GM12892 (cell line): ENCODE results near the gene OLFM1.

Experiments used
- DNase-seq: peaks from one replicate; pipeline ENCODE4 v3.0.0; 2011; ENCODE audit not compliant: insufficient read length
- FAIRE-seq: peaks from 2 replicates; lab custom pipeline; 2011; peaks lifted over from hg19 to GRCh38; lab: Jason Lieb, UNC
- POLR2A ChIP-seq: IDR thresholded peaks from 2 replicates; pipeline ENCODE4 v1.6.1; 2011; ENCODE audit warnings: low read depth, low read length, control low read depth
- POLR2AphosphoS5 ChIP-seq: IDR thresholded peaks from 2 replicates; pipeline ENCODE4 v1.6.1; 2011; ENCODE audit warnings: low read depth, low read length, control low read depth
- TAF1 ChIP-seq: IDR thresholded peaks from 2 replicates; pipeline ENCODE4 v1.6.1; 2011; ENCODE audit warnings: low read depth, mild to moderate bottlenecking, control low read depth, low read length, borderline replicate concordance

OLFM1 gene

DNA sequence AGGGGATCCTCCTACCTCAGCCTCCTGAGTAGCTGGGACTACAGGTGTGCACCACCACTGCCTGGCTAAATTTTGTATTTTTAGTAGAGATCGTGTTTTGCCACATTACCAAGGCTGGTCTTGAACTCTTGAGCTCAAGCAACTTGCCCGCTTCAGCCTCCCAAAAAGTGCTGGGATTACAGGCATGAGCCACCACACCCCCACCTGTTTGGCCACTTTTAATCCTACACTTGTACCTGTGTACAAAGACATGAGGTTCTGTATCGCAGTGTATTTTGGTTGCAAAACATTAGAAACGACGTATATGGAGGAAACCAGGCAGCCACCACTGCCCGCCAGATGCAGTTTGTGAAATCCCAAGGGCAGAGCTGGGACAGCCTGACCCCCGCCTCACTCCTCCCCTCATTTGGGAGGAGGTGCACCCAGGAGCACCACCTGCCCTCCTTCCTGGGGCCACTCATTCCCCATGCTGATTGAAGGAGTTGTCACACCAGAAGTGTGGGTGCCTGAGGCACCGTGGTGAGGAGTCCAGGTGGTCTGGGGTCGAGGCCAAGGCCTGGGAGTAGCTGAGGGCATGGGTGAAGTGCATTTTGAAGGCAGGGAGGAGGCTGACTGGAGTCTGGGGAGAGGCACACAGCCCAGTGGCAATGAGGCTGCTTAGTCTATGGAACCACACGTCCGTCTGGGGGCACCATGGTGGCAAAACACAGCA lies 39.3 kb upstream of the OLFM1 start:
- no peak for DNase-seq
- TF ChIP-seq POLR2A (no peak), TAF1 (no peak), POLR2AphosphoS5 (no peak)
- no peak for FAIRE-seq

DNA sequence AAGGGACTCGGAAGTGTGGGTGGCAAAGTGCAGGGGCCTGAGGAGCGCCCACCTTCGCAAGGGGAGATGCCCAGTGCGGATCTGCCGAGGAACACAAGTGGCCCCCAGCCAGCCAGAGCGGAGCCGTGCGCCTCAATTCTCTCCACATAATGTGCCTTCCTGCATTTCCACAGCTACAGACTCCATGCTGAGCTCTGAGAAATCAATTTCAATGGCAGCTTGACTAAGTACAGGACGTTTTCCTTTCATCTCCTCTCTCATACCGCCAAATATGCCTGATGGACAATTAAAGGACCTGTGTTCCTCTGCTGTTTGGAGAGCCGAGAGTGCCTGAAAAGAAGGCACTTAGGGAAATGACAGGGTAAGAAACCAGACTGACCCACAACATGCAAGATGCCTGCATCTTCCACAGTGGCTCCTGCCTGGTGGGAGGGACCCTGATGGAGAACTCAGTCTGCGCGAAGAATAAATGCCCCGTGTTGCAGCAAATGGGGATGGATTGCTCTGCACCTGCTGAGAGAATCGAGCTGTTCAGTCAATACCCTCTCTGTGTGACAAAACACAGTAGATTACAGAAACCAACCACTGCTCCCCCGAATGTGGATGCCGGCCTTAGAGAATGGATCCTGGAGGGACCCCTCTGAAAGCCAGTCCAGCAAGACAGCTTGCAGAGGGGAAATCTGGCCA lies 38.6 kb upstream of the OLFM1 start:
- DNase-seq (no peak), FAIRE-seq (no peak)

DNA sequence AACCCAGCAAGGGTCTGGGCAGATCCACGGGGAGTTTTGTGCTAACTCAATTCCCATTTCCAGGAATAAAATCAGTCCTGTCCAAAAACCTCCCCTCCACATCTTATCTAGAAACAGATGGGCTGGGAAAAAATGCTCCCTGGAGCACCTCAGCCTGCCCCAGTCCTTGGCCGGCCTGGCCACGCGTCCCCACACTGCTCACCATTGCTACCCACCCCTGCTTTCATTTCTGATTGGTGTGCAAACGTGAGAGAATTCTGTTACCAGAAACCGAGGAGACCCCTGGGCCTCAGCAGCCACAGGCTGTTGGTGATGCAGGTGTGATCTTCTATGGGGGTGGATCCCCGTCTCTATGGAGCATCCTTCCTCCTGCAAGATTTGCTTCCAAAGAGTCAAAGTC lies 38.0 kb upstream of the OLFM1 start:
- DNase-seq = no peak
- TF ChIP-seq TAF1 = no peak
- no peak for TF ChIP-seq POLR2AphosphoS5
- TF ChIP-seq POLR2A = no peak
- no peak for FAIRE-seq

More for the DNA sequence above, 38.6 kb upstream of the OLFM1 start:
- TF ChIP-seq POLR2AphosphoS5 = no peak
- no peak for TF ChIP-seq POLR2A
- TF ChIP-seq TAF1 = no peak

DNA sequence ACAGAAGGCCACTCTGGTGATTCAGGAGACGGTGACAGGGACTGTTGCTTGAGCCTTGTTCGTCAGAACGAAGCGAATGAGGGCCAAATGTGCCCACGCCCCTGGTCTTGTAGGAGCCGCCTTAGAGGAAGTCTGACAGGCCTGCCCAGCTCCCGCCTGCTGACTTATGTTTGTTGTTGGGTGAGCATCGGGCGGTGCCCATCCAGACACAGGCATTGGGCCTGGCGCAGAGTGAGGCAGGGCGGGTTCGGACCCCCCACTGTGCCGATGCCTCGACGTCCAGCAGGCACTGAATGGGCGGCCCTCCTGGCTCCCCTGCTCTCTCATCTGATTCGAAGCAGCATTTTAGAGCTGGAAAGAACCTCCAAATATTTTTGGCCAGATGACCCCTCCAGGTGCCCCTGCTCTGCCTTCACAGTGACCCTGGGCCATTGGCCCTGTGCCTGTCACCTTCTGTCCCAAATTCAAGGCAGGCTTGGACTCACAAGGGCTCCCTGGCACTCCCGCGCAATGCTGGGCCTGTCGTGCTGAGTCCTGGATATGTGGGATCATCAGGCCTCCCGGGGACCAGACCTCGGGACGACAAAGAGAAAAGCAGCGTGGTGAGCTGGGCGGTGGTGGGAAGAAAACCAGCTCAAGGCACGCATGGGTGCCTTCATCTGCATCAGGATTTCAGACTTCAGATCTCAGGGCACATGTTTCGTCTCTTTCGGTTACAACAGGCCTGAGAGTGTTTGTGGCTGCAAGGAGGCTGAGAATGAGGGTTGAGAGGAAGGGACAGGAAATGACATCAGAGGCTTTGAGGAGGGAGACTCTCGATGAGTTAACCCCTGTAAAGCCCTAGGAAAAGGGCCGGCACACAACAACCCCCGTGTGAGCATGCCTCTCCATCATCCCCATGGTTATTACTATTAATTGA lies 37.1 kb upstream of the OLFM1 start:
- FAIRE-seq (no peak), DNase-seq (no peak)
- TF ChIP-seq POLR2AphosphoS5 (no peak), POLR2A (no peak), TAF1 (no peak)

DNA sequence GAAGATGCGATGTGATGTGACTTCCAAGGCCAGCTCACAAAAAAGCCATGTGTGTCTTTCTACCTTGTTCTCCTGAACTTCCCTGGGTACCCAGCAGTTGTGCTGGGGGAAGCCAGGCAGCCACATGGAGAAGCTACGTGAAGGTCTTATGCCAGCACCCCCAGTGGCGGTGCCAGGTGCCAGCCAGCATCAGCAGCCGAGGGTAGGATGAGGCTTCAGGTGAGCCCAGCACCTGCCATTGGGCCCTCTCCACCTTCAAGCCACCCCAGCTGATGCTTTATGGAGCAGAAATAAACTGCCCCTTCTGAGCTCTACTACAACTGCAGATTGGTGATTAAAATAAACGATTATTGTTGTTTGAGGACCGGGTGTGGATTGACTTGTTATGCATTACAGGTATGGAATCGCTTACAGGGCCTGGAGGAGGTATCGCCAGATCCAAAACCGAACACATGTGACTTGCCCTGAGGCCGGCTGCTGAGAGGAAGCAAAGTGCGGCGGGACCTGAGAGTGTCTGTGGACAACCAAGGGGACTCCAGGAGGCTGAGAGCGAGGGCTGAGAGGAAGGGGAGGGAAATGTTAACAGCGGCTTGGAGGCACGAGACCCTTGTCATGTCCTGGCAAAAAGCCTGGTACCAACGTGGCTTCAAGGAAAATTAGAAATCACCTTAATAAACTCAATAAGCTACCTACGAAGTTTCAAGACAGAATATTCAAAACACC lies 36.0 kb upstream of the OLFM1 start:
- DNase-seq (no peak), FAIRE-seq (no peak)
- TF ChIP-seq POLR2AphosphoS5 (no peak), POLR2A (no peak), TAF1 (no peak)

DNA sequence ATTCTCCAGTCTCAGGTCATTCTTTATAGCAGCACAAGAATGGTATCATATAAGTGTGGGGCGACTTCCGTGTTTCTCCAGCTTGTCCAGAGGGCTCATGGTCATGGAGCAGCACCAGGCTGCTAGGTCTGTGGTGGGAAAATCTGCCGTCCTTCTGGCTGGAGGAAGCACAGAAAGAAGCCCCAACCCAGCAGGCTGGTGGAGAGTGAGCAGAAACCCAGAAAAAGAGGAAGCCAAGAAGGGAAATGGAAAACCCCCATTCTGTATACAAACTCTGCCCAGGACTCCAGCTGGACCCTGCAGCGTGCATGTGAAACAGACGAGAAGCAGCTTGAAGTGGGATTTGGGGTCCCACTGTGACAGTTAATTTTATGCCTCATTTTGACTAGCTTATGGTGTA lies 34.3 kb upstream of the OLFM1 start:
- DNase-seq = no peak
- FAIRE-seq = no peak
- no peak for TF ChIP-seq POLR2A

DNA sequence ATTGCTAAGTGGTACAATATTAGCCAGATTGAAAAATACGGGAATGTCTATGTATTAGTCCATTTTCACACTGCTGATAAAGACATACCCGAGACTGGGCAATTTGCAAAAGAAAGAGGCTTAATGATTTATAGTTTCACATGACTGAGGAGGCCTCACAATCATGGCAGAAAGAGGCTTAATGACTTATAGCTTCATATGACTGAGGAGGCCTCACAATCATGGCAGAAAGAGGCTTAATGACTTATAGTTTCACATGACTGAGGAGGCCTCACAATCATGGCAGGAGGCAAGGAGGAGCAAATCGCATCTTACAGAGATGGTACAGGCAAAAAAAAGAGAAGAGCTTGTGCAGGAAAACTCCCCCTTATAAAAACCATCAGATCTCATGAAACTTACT lies 32.3 kb upstream of the OLFM1 start:
- TF ChIP-seq POLR2AphosphoS5 (no peak), POLR2A (no peak), TAF1 (no peak)
- DNase-seq (no peak), FAIRE-seq (no peak)

DNA sequence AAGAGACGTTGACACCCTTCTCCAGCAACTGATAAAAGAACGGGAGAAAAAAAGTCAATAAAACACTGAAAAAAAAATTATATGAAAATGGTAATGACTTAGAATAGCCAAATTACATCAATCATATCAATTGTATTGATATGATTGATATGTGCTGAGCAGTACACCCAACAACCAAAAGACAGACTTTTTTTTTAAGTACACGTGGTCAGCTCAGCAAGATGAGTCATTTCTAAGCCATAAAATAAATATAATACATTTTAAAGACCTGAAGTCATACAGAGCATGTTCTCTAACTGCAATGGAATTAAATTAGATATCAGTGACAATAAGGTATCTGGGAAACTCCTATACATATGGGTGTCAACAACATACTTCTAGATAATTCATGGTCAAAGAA lies 30.9 kb upstream of the OLFM1 start:
- FAIRE-seq = no peak
- DNase-seq = no peak
- TF ChIP-seq TAF1 (no peak), POLR2A (no peak), POLR2AphosphoS5 (no peak)

DNA sequence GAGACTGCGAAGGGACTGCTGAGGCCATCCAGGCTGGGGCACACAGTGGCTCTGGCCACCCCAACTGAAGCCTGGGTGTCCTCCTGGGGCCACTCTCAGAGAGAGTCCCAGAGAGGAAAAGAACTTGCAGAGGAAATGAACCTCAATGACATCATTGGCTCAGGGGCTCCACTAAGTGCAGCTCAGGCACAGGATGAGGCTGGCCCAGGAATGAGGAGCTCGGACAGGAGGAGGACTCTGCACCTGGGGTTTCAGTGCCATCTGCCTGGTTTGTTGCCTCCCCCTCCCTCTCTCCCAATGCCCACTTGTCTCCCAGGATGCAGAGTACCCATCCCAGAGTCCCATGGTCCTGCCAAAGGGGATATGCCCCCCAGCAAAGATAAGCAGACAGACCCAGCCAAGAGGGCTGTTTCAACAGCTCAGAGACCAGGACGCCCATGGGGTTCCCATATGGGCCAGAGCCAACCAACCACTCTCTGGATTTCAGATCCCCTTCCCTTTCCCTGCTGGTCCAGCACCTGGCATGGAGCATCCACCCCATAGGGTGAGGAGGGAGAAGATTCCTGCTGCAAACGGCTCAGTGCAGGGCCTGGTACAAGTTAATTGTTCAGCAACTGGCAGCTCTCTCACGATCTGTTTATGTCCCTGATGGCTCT lies 26.9 kb upstream of the OLFM1 start:
- TF ChIP-seq POLR2AphosphoS5 (no peak), TAF1 (no peak), POLR2A (no peak)
- no peak for FAIRE-seq
- no peak for DNase-seq

DNA sequence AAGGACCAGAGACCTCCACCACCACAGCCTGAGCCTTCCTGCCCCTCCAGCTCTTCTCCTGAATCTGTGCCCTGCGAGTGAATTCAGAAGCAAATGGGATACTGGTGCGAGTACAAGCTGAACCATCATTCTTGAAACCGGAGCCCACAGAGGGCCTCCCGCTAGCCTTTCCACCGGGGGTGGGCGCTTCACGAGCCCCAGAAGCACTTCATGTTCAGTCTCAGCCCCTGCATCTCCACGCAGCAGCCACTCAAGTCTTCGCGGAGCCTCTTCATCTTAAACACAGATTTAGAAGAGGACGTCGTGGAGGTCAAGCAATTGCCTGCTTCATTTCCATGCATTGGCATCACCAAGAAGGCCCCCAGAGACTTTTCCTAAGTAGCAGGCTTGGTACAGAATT lies 26.0 kb upstream of the OLFM1 start:
- no peak for FAIRE-seq
- no peak for DNase-seq
- TF ChIP-seq POLR2A = no peak
- no peak for TF ChIP-seq TAF1
- no peak for TF ChIP-seq POLR2AphosphoS5
